Measurements from ENCODE around the gene MAPK8. TPM values are rescaled to one million over a fixed set of nuclear protein-coding genes. Genes with fewer than 3 reads are reported as not detected.
A peak's percentile ranks its signal among the peaks of the same experiment; 100 is the strongest.
"Not testable (repeated sequence)": the region's sequence is repeated elsewhere in the genome, so short reads cannot be mapped to it uniquely, and the experiment has no call there.

Gene MAPK8
- total and polyA plus RNA-seq, 7 experiments from 2014 or later = 22.2 to 63.9 (median 41.9) TPM

- no peaks in the 10 kb centered on the region for H3K36me3 ChIP-seq (ENCODE audit: control insufficient read depth in 2 of 3, insufficient read depth in 3 of 3, low read length in 3 of 3)
- DNase-seq = no peak
- ATAC-seq = no peak
- no peak overlapping the region for H3K27ac Mint-ChIP-seq
- H3K9me3 ChIP-seq (ENCODE audit: control insufficient read depth in 2 of 3, low read length in 3 of 3) = no peaks in the 10 kb centered on the region
- ChIA-PET POLR2A (no interaction called here), CTCF (interaction anchor here (0.7 kb wide), 1 partner anchor 26 kb away, joined by 3 read pairs; no protein-coding TSS in a partner anchor)
- H3K27me3 Mint-ChIP-seq = peaks cover 0 to 15% (median 4%) of the 10 kb centered on the region in 5 donors
- H3K4me1 Mint-ChIP-seq = no peaks in the 10 kb centered on the region
- H3K27me3 ChIP-seq (ENCODE audit: control insufficient read depth in 2 of 2, insufficient read depth in 2 of 2, low read length in 2 of 2) = no peaks in the 10 kb centered on the region
- no peak overlapping the region for H3K4me3 Mint-ChIP-seq
- H3K4me3 ChIP-seq (ENCODE audit: low read length) = no peak overlapping the region
- intact Hi-C loops (cut with micrococcal nuclease) = no loop called here
- no peaks in the 10 kb centered on the region for H3K36me3 Mint-ChIP-seq
- H3K9me3 Mint-ChIP-seq = no peaks in the 10 kb centered on the region
- no peak overlapping the region for H3K27ac ChIP-seq (ENCODE audit: low read depth, low read length)
- no peaks in the 10 kb centered on the region for H3K4me1 ChIP-seq (ENCODE audit: control insufficient read depth in 2 of 2, insufficient read depth in 2 of 2, low read length in 2 of 2)
These were observed 32.7 kb upstream of the MAPK8 start for GRCh38 chr10:48273741-48274140.

DNA sequence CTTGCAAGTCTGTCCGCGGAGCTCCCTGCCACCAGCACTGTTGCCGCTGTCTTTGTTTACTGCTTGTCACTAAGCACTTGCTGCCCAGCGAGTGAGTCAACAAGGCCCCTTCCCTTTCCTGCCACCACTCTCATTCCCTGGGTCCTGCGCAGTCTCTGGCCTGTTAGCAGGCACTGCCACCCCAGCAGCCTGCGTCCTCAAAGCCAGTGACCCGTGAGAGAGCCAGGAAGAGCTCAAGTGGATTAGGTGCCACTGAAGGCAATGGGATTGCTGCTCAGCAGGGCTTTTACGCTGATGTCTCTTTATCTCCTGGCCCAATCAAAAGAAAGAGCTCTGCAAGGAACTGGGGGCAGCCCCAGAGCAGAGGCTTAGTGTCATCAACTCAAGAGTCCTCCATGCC is 31.8 kb upstream of the MAPK8 start, which contains the start of gene FRMPD2:
TSS of gene FRMPD2 (minus strand) at position 61 of the 400 bp plus-strand sequence. CDS start 129 bp downstream, outside the sequence.
- DNase-seq (no peak), ATAC-seq (no peak)
- H3K9me3 ChIP-seq (ENCODE audit: control insufficient read depth in 2 of 3, low read length in 3 of 3) = no peaks in the 10 kb centered on the region
- H3K4me1 ChIP-seq (ENCODE audit: control insufficient read depth in 2 of 2, insufficient read depth in 2 of 2, low read length in 2 of 2) = no peaks in the 10 kb centered on the region
- CTCF ChIA-PET = no interaction called here
- POLR2A ChIA-PET = no interaction called here
- H3K27me3 Mint-ChIP-seq = peaks cover 0 to 20% (median 8%) of the 10 kb centered on the region in 5 donors
- no peak within 1 kb of the TSS for H3K27ac ChIP-seq (ENCODE audit: low read depth, low read length)
- no peak within 1 kb of the TSS for H3K4me3 Mint-ChIP-seq
- H3K36me3 Mint-ChIP-seq = peaks cover 0 to 2% (median 0%) of the 10 kb centered on the region in 5 donors
- H3K9me3 Mint-ChIP-seq = peaks cover 0 to 2% (median 0%) of the 10 kb centered on the region in 11 donors
- H3K27me3 ChIP-seq (ENCODE audit: control insufficient read depth in 2 of 2, insufficient read depth in 2 of 2, low read length in 2 of 2) = no peaks in the 10 kb centered on the region
- no peaks in the 10 kb centered on the region for H3K36me3 ChIP-seq (ENCODE audit: control insufficient read depth in 2 of 3, insufficient read depth in 3 of 3, low read length in 3 of 3)
- H3K4me3 ChIP-seq (ENCODE audit: low read length) = no peak within 1 kb of the TSS
- H3K4me1 Mint-ChIP-seq = no peaks in the 10 kb centered on the region
- peak within 1 kb of the TSS in 1 of 9 donors; percentile 8 for H3K27ac Mint-ChIP-seq
- intact Hi-C loops (cut with micrococcal nuclease) = no loop called here

DNA sequence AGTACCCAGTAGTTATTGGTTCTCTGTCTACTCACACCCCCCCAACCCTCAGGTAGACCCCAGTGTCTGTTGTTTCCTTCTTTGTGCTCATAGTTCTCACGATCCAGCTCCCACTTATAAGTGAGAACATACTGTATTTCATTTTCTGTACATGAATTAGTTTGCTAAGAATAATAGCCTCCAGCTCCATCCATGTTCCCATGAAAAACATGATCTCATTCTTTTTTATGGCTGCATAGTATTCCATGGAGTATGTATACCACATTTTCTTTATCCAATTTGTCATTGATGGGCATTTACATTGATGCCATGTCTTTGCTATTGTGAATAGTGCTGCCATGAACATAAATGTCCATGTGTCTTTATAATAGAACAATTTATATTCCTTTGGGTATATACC is 29.4 kb upstream of the MAPK8 start:
- POLR2A ChIA-PET = no interaction called here

GRCh38 chr10:48279081-48279751 is 27.3 kb upstream of the MAPK8 start:
- no peaks in the 10 kb centered on the region for H3K27me3 ChIP-seq (ENCODE audit: control insufficient read depth in 2 of 2, insufficient read depth in 2 of 2, low read length in 2 of 2)
- H3K4me3 ChIP-seq (ENCODE audit: low read length) = no peak overlapping the region
- H3K4me3 Mint-ChIP-seq = no peak overlapping the region
- no peaks in the 10 kb centered on the region for H3K4me1 Mint-ChIP-seq
- ATAC-seq (no peak), DNase-seq (no peak)
- no peak overlapping the region for H3K27ac Mint-ChIP-seq
- H3K9me3 Mint-ChIP-seq = peaks cover 6 to 26% (median 12%) of the 10 kb centered on the region in 11 donors
- intact Hi-C loops (cut with micrococcal nuclease) = no loop called here
- ChIA-PET CTCF (no interaction called here), POLR2A (no interaction called here)
- peaks cover 0 to 12% (median 5%) of the 10 kb centered on the region in 5 donors for H3K36me3 Mint-ChIP-seq
- H3K27me3 Mint-ChIP-seq = peaks cover 0 to 22% (median 15%) of the 10 kb centered on the region in 5 donors
- no peak overlapping the region for H3K27ac ChIP-seq (ENCODE audit: low read depth, low read length)
- H3K36me3 ChIP-seq (ENCODE audit: control insufficient read depth in 2 of 3, insufficient read depth in 3 of 3, low read length in 3 of 3) = no peaks in the 10 kb centered on the region
- no peaks in the 10 kb centered on the region for H3K4me1 ChIP-seq (ENCODE audit: control insufficient read depth in 2 of 2, insufficient read depth in 2 of 2, low read length in 2 of 2)
- peaks cover 0 to 6% (median 0%) of the 10 kb centered on the region in 3 experiments for H3K9me3 ChIP-seq (ENCODE audit: control insufficient read depth in 2 of 3, low read length in 3 of 3)

More for the DNA sequence above, 29.4 kb upstream of the MAPK8 start:
- DNase-seq (no peak), ATAC-seq (no peak)
- peaks cover 0 to 20% (median 15%) of the 10 kb centered on the region in 5 donors for H3K27me3 Mint-ChIP-seq
- H3K27ac ChIP-seq (ENCODE audit: low read depth, low read length) = no peak overlapping the region
- H3K9me3 ChIP-seq (ENCODE audit: control insufficient read depth in 2 of 3, low read length in 3 of 3) = peaks cover 0 to 6% (median 0%) of the 10 kb centered on the region in 3 experiments
- H3K27ac Mint-ChIP-seq = no peak overlapping the region
- CTCF ChIA-PET = interaction anchor here (1.1 kb wide), 1 partner anchor 10 kb away, joined by 4 read pairs; no protein-coding TSS in a partner anchor
- peaks cover 0 to 12% (median 5%) of the 10 kb centered on the region in 5 donors for H3K36me3 Mint-ChIP-seq
- H3K4me3 ChIP-seq (ENCODE audit: low read length) = no peak overlapping the region
- H3K4me1 ChIP-seq (ENCODE audit: control insufficient read depth in 2 of 2, insufficient read depth in 2 of 2, low read length in 2 of 2) = no peaks in the 10 kb centered on the region
- H3K4me1 Mint-ChIP-seq = no peaks in the 10 kb centered on the region
- no peak overlapping the region for H3K4me3 Mint-ChIP-seq
- H3K9me3 Mint-ChIP-seq = peaks cover 1 to 15% (median 7%) of the 10 kb centered on the region in 11 donors
- H3K36me3 ChIP-seq (ENCODE audit: control insufficient read depth in 2 of 3, insufficient read depth in 3 of 3, low read length in 3 of 3) = no peaks in the 10 kb centered on the region
- intact Hi-C loops (cut with micrococcal nuclease) = no loop called here
- H3K27me3 ChIP-seq (ENCODE audit: control insufficient read depth in 2 of 2, insufficient read depth in 2 of 2, low read length in 2 of 2) = no peaks in the 10 kb centered on the region

DNA sequence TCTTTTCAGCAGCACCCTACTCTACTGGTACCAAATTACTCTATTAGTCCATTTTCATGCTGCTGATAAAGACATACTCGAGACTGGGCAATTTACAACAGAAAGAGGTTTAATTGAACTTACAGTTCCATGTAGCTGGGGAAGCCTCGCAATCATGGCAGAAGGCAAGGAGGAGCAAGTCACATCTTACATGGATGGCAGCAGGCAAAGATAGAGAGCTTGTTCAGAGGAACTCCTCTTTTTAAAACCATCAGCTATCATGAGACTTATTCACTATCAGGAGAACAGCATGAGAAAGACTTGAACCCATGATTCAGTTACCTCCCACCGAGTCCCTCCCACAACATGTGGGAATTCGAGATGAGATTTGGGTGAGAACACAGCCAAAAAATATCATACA is 24.8 kb upstream of the MAPK8 start:
- H3K27me3 ChIP-seq (ENCODE audit: control insufficient read depth in 2 of 2, insufficient read depth in 2 of 2, low read length in 2 of 2); POLR2A ChIA-PET; CTCF ChIA-PET; H3K36me3 ChIP-seq (ENCODE audit: control insufficient read depth in 2 of 3, insufficient read depth in 3 of 3, low read length in 3 of 3); H3K9me3 ChIP-seq (ENCODE audit: control insufficient read depth in 2 of 3, low read length in 3 of 3); DNase-seq; H3K4me1 ChIP-seq (ENCODE audit: control insufficient read depth in 2 of 2, insufficient read depth in 2 of 2, low read length in 2 of 2); H3K4me3 Mint-ChIP-seq; H3K4me3 ChIP-seq (ENCODE audit: low read length); intact Hi-C loops (cut with micrococcal nuclease); H3K27ac ChIP-seq (ENCODE audit: low read depth, low read length); H3K27ac Mint-ChIP-seq; H3K4me1 Mint-ChIP-seq; ATAC-seq: not testable (repeated sequence)
- Mint-ChIP-seq H3K9me3 (peaks cover 6 to 39% (median 20%) of the 10 kb centered on the region in 11 donors), H3K36me3 (peaks cover 0 to 27% (median 5%) of the 10 kb centered on the region in 5 donors), H3K27me3 (peaks cover 13 to 38% (median 35%) of the 10 kb centered on the region in 5 donors)

DNA sequence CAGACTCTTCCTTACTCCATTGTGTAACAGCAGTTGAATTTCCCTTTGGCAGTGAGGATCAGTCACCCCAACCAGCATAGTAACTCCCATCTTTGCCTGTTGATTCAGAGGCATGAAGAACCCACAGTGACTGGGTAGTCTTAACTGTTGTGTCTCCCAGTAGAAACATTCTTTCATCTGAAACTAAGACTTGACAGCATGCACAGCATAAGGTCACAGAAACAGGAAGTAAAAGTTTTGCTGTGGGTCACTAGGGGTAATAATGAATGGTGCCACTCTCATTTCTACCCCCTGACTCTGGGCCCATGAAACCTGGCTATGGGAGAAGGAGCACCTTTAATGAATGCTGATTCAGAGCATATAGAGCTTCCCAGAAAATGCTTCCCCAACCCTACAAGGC is 23.6 kb upstream of the MAPK8 start:
- Histone ChIP-seq H3K9me3 (ENCODE audit: control insufficient read depth in 2 of 3, low read length in 3 of 3) (peaks cover 0 to 6% (median 0%) of the 10 kb centered on the region in 3 experiments), H3K27me3 (ENCODE audit: control insufficient read depth in 2 of 2, insufficient read depth in 2 of 2, low read length in 2 of 2) (no peaks in the 10 kb centered on the region), H3K4me3 (ENCODE audit: low read length) (no peak overlapping the region), H3K4me1 (ENCODE audit: control insufficient read depth in 2 of 2, insufficient read depth in 2 of 2, low read length in 2 of 2) (no peaks in the 10 kb centered on the region), H3K36me3 (ENCODE audit: control insufficient read depth in 2 of 3, insufficient read depth in 3 of 3, low read length in 3 of 3) (no peaks in the 10 kb centered on the region), H3K27ac (ENCODE audit: low read depth, low read length) (no peak overlapping the region)
- no peak overlapping the region for H3K27ac Mint-ChIP-seq
- H3K4me3 Mint-ChIP-seq = no peak overlapping the region
- CTCF ChIA-PET = no interaction called here
- peaks cover 6 to 39% (median 20%) of the 10 kb centered on the region in 11 donors for H3K9me3 Mint-ChIP-seq
- POLR2A ChIA-PET = no interaction called here
- ATAC-seq (no peak), DNase-seq (no peak)
- peaks cover 0 to 4% (median 0%) of the 10 kb centered on the region in 7 donors for H3K4me1 Mint-ChIP-seq
- peaks cover 14 to 38% (median 35%) of the 10 kb centered on the region in 5 donors for H3K27me3 Mint-ChIP-seq
- intact Hi-C loops (cut with micrococcal nuclease) = no loop called here
- H3K36me3 Mint-ChIP-seq = peaks cover 0 to 27% (median 5%) of the 10 kb centered on the region in 5 donors

Data from naive thymus-derived CD4-positive, alpha-beta T cell (primary cell).